Amniotic stem cell (primary cell): ENCODE results near the gene ITGAX.

Experiments used
- DNase-seq: peaks from one replicate; lab custom pipeline; 2025; lab: John Stamatoyannopoulos, UW

Gene ITGAX

GRCh38 chr16:31375231-31375630 is 20.3 kb downstream of the ITGAX start:
- DNase-seq = no peak

- DNase-seq = no peak
Measured at GRCh38 chr16:31376705-31377104, 21.7 kb downstream of the ITGAX start.

GRCh38 chr16:31377210-31377903 is 22.4 kb downstream of the ITGAX start:
- DNase-seq = no peak

- DNase-seq = no peak
Measured at GRCh38 chr16:31380201-31380600, 25.2 kb downstream of the ITGAX start.

- DNase-seq = no peak
Measured at GRCh38 chr16:31382485-31383161, 27.6 kb downstream of the ITGAX start.

- no peak for DNase-seq
Measured at GRCh38 chr16:31385680-31386079, 30.7 kb downstream of the ITGAX start.

GRCh38 chr16:31386157-31386984 is 31.4 kb downstream of the ITGAX start:
- no peak for DNase-seq

- no peak for DNase-seq
Measured at GRCh38 chr16:31388535-31388934, 33.6 kb downstream of the ITGAX start.

GRCh38 chr16:31390504-31391041 is 35.6 kb downstream of the ITGAX start:
- DNase-seq = no peak

GRCh38 chr16:31393056-31393455 is 38.1 kb downstream of the ITGAX start, which contains the start of gene ITGAD:
TSS of gene ITGAD (plus strand) at chr16:31393335. CDS start at chr16:31393361, 26 bp downstream.
- DNase-seq = no peak

GRCh38 chr16:31395647-31396046 is 40.7 kb downstream of the ITGAX start:
- no peak for DNase-seq

- DNase-seq = no peak
Measured at GRCh38 chr16:31397096-31397660, 42.2 kb downstream of the ITGAX start.

GRCh38 chr16:31397701-31398100 is 42.7 kb downstream of the ITGAX start:
- no peak for DNase-seq

- no peak for DNase-seq
Measured at GRCh38 chr16:31400191-31400590, 45.2 kb downstream of the ITGAX start.

- DNase-seq = no peak
Measured at GRCh38 chr16:31401436-31401835, 46.5 kb downstream of the ITGAX start.

- no peak for DNase-seq
Measured at GRCh38 chr16:31402687-31403086, 47.7 kb downstream of the ITGAX start.

GRCh38 chr16:31403590-31404352 is 48.8 kb downstream of the ITGAX start:
- DNase-seq = no peak

- no peak for DNase-seq
Measured at GRCh38 chr16:31404353-31405064, 49.5 kb downstream of the ITGAX start.

- no peak for DNase-seq
Measured at GRCh38 chr16:31407406-31407805, 52.4 kb downstream of the ITGAX start.

- no peak for DNase-seq
Measured at GRCh38 chr16:31409433-31409832, 54.5 kb downstream of the ITGAX start.

GRCh38 chr16:31410082-31410481 is 55.1 kb downstream of the ITGAX start:
- no peak for DNase-seq
